HG03280 (cell line): ENCODE data around the gene ZC3H14.

ENCODE experiments used
- ATAC-seq: cut with Tn5 transposase; IDR thresholded peaks from one replicate; pipeline ENCODE4 v1.9.1; 2021; ENCODE audit warnings: mild to moderate bottlenecking, moderate library complexity; ENCODE audit not compliant: unreplicated experiment

The ZC3H14 gene

DNA sequence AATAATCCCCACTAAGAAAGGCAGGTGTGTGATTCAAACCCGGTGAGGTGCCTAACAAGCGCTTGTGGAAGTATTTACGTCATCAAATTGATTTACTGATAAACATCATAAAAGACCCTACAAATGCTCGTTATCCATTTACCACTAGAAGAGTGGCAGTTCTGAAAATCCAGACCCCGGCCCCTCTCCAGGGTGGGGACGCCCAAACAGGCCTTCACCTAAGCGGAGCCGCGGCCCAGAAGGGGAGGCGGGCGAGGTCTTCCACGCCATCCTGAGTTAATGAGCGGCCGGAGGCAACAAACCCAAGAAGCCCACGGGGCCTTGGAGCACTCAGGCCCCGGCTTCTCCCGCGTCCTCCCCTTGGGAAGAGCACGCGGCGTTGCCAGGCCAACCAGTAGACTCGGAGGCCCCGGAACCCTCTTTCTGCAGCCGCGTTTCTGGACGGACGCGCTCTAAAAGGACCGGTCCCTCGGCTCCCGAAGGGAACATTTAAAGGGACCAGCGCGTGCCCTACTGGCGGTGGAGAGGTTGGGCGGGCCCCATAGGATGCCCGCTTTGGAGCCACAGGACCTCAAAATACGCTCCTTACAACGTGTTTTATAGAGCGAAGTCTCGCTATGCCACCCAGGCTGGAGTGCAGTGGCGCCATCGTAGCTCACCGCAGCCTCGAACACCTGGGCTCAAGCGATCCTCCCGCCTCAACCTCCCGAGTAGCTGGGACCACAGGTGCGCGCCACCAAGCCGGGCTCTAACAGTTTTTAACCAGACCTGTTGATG, 11.6 kb upstream of the ZC3H14 start:
- ATAC-seq: no peak

DNA sequence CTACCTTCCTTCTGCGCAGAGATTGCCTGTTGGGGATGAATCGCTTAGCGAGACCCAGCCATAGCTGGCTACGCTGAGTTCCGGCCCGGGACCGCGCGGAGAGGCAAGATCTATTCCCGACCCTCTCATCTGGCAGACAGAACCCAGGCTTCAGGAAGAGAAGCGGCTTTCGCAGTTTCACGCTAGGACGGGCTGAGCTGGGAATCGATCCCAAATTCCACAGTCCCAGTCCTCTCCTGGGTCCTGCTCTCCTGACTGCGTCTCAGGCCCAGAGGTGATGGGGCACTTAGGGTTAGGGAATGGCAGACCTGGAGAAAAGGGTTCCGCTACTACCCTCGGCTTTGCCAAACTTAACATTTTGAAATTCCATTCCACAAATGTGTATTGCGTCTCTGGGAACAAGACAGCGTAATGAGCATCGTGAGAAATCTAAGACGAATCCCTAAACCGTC, 10.8 kb upstream of the ZC3H14 start:
- ATAC-seq: no peak

DNA sequence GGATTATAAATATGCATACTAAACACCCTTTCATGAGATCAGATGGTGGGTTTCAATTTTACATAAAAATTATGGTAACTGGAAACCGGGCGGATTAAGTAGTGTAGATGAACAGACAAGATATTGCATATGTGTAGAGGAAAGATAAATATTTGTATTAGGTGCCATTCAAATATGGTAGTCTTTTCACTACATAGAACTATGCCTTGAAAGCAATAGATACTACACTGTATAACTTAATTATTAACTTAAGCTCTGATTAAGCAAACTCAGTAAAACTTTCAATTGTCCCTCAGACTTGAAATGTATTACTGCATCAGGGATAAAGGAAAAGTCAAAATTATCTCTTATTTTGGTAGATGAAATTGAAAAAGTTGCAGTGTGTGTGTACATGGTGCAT, 10.0 kb upstream of the ZC3H14 start:
- ATAC-seq: no peak

DNA sequence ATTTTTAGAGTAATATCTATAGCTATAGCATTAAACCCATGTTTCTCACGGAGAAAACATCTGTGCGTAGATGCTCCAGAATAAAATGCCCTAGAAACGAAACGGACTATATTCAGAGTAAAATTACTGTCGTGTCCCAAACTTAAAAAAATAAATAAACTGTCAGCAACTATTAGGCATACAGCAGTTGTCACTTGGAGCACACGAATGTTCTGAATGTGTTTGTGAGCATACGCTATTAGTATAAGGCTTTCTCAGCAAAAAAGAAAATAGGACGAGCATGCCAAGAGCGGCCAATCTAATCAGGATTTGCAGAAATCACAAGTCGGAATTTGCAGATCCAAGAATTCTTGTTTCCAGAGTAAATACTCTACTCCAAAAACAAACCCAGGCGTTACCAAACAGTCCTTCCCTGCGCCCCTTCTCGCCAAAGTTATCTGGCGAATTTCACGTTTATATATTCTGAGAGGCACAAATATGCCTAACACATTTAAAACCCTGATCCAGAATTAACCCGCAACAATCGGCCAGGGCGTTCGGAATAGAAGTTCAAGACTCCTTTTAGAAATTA, 8.9 kb upstream of the ZC3H14 start:
- ATAC-seq: no peak

DNA sequence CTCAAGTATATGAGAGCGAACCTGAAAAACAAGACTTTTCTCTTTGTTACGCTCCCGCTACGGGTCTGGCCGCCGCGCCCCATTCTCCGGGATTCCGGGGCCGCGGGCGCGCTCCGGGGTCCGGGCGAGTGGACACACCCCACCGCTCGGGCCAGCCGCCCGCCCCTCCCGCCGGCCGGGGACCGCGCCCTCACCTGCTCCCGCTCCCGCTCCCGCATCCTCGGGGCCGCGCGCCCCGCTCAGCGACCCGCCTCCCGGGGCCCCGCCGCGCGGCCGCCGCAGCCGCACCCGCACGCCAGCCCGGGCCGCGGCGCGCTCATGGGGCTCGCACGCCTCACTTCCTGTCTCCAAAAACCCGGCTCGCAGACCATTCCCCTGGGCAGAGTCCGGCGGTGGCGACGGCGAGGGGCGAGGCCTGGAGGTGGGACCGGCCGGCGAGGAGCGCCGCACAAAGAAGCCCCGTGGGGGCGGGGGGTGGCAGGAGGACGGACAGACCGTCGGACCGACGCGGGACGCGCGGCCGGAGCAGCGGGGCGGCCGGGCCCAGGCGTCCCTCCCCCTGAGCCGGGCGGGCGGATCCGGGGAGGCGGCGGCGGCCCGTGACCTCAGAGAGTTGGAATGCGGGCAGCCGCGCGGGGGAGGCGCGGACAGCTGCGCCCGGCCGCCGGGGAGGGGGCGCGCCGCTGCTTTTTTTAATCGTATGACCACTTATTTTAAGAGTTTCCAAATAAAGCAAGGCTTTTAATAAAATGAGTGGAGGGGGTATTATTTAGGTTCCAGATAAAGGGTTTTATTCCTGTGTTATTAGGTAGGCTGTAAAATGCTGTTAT, 8.2 kb upstream of the ZC3H14 start, which contains the start of gene PTPN21:
PTPN21 (minus strand) TSS at position 551 of the 830 bp plus-strand sequence. CDS start 4,590 bp downstream, outside the sequence.
- no peak for ATAC-seq

DNA sequence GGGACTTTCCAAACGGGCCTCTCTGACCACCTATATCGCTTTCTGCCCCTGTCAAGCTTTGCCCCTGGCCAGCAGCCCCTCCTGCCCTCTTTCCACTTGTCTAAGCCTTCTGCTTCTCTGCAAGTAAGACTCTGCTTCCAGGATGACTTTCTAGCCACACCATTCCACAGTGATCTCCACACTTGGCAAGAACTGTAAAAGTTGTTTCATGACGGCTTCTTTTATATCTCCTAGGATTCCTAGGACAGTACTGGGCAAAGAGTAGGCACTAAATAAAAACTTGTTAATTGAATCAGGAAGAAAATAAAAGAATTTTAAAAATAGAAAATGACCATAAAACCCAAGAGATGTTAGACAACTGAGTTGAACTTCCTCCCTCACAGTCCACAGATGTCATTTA, 6.3 kb upstream of the ZC3H14 start:
- ATAC-seq: no peak

DNA sequence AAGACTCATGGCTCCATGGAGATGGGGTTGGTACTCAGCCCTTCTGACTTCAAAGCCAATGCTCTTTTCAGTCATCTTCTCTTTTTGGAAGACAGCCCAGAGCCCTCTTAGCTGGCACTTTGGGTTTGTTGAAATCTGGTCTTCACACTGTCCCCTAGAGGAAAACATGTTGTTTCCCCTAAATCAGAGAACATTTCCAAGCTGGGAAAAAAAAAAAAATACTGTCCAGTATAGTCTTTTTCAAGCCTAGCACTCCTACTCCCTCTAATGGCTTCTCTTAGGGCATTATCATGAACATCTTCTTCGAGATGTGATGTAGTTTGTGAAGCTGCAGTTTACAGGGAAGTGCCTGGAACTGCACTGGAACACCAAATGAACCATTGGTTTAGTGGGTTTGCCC, 3.0 kb upstream of the ZC3H14 start:
- ATAC-seq: no peak

DNA sequence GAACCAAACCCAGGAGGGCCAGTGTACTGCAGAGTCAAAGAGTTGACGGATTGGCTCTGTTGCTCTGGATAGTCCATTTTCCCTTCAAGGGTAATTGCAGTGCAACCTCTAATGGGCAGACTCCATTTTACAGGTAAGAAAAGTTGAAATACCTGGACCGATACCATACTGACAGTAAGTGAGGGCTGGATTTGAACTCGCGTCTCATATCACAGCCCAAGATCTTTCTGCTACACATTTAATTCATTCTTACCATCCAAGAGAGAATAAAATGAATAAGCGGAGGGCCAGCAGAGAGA, 356 bp upstream of the ZC3H14 start:
- ATAC-seq: no peak

DNA sequence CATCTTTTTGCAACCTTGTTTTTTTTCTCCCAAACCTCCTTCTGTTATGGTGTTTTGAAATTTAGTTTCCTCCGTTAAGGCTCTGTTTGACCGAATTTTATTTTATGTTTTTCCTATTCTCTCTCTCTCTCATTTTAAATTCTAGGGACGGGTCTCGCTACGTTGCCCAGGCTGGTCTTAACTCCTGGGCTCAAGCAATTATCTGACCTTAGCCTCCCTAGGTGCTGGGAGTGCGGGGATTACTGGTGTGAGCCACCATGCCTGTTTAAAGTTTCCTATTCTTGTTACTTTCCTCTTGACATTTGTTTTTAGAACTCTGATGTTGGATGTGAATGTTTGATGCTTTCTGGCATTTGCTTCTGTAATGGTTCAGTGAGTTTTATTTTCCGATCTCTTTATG, 1.0 kb downstream of the ZC3H14 start:
- no peak for ATAC-seq

DNA sequence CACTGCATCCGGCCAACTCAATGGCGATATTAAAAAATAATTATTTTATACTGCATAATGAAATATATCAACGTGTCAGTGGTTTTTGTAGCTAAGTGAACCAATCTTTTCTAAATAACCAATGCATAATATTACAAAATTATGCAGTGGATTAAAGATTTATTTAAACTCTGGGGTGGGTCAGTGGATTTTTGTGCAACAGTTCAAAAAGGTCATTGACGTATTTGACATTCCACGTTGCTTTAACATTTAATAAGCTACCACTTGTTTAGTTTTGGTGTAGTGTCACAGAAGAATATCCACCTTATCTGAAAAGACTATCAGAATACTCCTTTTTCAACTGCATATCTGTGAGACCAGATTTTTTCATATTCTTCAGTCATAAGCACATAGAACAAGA, 2.6 kb downstream of the ZC3H14 start:
- no peak for ATAC-seq

DNA sequence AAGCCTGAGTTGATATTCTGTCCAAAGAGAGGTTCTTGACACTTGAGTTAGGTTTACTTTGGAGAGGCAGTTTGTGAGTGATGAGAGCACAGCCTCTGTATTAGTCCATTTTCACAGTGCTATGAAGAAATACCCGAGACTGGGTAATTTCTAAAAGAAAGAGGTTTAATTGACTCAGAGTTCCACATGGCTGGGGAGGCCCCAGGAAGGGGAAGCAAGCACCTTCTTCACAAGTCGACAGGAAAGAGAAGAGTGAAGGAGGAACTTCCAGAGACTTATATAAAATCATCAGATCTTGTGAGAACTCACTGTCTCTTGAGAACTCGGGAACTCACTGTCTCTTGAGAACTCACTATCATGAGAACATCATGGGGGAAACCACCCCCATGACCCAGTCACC, 5.4 kb downstream of the ZC3H14 start:
- no peak for ATAC-seq

DNA sequence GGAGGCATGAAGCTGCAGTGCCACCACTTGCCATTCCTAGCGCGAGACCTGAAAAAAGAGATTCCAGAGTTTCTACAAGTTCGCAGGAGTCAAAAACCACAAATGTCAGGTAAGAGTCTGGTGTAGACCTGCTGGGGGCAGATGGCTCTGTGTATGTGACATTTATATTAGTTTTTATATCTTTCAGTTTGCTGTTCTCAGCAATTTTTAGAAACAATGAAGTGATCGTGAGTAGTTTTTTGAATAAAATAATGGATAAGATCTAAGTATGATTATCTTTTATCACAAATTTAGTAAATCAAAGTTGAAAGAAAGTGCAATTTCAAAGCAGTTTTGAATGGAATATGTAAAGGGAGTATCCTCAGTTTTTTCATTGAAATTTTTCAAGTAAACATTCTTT, 9.3 kb downstream of the ZC3H14 start:
- ATAC-seq: no peak

DNA sequence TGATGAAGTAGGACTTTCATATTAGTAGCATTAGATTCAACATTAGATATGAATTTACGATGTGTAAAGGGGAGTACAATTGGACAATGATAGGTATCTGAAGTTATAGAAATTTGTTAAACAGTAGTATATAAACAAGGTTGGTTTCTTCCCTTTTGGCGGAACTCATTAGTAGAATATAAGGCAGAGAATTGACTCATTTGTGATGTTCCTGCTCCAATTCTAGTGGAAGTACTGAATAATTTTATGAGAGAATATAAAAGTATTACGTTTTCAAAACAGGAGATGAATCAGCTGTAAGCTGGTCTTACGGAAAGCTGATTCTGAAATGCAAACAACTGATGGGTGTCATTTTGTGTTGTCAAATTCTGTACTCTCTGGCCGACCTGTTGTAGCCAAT, 13.4 kb downstream of the ZC3H14 start:
- ATAC-seq: no peak

DNA sequence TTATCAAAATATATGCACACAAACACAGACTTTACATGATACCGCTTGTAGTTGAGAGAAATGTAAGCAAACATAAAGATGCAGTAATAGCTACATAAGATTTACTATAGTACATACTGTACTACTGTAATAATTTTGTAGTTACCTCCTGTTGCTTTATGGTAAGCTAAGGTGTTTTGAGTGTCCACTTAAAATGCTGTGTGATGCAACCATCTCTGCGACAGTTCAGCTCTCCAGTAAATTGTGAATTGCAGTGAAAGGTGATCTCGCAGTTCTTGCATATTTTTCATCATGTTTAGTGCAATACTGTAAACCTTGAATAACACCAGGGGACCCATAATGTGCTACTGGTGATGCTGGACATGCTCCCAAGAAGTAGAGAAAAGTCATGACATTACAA, 21.6 kb downstream of the ZC3H14 start:
- no peak for ATAC-seq

DNA sequence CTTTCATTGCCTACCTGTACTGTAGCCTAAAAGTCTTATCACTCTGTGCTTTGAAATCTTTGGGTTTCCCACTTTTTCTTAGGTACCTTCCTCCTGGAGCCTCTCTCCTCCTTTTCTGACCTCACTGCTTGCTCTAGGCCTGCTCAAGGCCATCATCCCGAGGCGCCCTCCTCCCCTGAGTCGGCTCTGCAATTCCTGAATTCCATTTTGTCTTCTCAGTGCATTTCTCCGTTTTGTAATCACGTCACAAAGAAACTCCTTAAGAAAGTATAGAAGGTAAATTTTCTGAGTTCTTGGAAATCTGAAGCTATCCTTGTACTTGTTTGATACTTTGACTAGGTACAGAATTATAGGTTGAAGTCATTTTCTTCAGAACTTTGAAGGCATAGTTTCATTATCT, 25.2 kb downstream of the ZC3H14 start:
- no peak for ATAC-seq

DNA sequence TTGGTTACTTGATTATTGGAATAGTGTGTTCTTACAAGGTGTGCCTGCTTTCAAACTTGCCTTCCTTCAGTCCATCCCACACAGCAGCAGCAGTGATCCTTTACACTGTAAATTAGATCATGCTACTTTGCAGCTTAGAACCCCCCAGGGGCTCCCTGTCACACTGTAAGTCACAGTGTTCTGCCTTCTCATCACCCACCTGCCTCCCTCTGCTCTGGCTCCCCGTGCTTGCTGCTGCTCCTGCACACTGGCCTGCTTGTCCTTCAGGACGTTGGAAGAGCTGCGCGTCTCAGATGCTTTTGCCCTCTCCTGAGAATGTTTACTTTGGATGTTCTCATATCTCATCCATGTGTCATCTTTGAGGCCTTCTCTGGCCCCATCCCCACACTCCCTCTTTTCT, 27.3 kb downstream of the ZC3H14 start:
- no peak for ATAC-seq

DNA sequence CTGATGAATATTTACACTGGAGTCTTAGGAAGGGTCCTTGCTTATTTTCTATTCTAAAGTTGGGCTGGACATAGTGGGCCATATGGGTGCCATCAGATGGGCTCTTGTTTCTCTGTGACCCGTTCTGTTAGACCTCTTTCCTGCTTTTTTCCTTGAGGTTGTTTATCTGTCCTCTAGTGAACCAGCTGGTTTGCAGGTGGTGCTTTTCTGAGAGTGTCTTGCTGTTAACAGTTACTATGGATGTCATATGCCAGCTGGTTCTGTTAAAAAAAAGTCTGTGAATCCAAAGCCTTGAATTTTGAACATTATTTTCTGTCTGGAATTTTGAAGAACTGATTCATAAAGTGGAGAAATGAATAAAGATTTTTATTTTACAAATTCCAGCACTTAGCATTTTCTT, 29.2 kb downstream of the ZC3H14 start:
- no peak for ATAC-seq

DNA sequence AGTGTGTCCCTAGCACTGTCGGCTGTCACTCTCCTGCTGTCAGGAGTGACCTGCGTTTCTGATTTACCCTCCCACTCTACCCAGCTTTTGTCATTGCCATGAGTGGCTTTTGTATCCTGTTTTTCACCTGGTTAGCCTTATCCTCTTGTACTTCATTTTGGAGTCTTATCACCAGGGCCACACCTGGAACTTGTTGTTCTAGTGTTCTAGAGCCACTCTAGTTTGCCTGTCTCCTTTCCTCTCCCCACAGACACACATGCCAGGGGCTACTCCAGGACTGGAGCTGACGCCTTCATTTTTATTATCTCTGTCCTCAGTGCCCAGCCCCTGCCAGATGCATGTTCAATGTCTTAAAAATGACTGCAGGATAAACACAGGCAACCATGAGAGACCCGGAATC, 34.2 kb downstream of the ZC3H14 start:
- no peak for ATAC-seq

DNA sequence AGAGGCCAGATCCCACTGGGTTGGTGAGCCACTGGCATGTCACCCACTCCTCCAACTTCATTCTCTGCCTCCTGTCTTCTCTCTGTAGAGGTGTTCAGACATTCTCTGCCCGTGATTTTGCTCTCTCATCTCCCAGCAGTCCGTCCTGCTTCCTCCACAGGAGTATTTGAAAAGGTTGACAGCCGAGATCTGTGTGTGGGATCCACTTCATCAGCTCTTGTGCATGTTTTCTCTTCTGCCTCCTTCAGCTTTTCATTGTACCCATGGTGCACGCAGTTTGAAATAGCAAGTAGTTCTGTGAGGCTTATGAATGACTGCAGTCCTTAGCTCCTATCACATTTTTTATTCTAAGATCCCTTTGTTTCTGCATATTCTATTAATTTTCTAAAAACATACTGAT, 34.8 kb downstream of the ZC3H14 start:
- ATAC-seq: no peak

DNA sequence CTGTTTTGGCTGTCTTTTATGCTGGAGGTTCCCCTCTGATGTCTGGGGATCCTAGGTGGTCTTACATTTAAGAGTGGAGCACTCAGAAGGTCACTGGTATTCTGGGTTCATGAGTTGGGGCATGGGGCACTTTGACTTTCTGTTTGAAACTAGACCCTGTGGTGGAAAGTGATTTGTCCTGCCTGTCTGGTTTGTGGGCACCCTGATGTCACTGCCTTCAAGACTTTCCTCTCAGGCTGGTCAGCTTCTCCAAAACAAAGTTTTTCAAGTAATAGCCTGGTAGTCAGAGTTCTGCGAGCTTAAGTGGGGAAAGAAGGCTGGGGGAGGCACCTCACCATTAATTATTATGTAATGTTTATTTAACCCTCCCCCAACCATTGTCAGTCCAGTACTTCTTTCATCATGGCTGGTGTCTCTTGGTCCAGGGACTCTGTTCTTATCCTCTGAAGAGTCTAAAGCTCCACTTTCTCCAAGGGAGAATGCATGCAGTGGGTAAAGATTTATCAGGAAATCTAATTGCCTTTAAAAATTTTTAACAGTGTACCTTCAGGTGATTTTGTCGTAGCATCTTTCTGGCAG, 35.3 kb downstream of the ZC3H14 start:
- ATAC-seq: no peak

DNA sequence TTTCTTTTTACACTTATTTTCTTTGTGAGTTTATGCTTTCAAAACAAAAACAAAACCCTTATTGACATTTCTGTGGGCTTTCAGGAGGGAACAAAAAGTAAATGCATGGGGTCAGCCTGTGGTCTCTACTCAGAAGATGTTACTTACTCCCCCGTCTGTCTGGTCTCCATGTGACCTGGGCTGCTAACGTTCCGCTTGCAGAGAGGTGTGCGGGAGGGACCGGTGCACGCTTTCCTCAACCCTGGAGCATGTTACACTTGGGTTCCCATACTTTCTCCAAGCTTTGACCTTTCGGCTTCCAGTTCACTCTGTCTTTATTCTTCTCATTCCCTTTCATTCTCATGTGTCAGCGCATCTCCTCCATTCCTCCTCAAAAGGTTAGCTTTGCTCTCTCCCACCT, 36.5 kb downstream of the ZC3H14 start:
- ATAC-seq: peak; percentile 36
